Endothelial cell of umbilical vein (primary cell): ENCODE measurements around the gene CT45A6.
"Not testable (repeated sequence)": the region's sequence is repeated elsewhere in the genome, so short reads cannot be mapped to it uniquely, and the experiment has no call there.

Experiments
- CTCF ChIP-seq, 2 donors: IDR thresholded peaks; 1 replicate in 1 of 2; 2 replicates in 1 of 2; pipeline ENCODE4 v1.5.1; 2011; ENCODE audit warnings: low read length in 2 of 2, mild to moderate bottlenecking in 2 of 2, moderate library complexity in 2 of 2, control low read depth in 1 of 2, inconsistent platforms in 1 of 2, low read depth in 1 of 2; ENCODE audit not compliant: insufficient read depth in 1 of 2; ENCODE audit errors: extremely low read depth in 1 of 2
- EZH2 ChIP-seq: IDR thresholded peaks from 2 replicates; pipeline ENCODE4 v1.6.1; 2012; ENCODE audit warnings: borderline replicate concordance, low read depth, mild to moderate bottlenecking, moderate library complexity, low read length, inconsistent platforms; ENCODE audit not compliant: severe bottlenecking
- GATA2 ChIP-seq: IDR thresholded peaks from 2 replicates; pipeline ENCODE4 v1.7.0; 2011; ENCODE audit warnings: low read depth, mild to moderate bottlenecking, moderate library complexity, mixed read lengths, low read length; ENCODE audit not compliant: insufficient read length, insufficient read depth
- JUN ChIP-seq: IDR thresholded peaks from 2 replicates; pipeline ENCODE4 v1.6.1; 2011; ENCODE audit warnings: borderline replicate concordance, low read depth; ENCODE audit not compliant: insufficient read length, insufficient read depth
- POLR2AphosphoS5 ChIP-seq: IDR thresholded peaks from 2 replicates; pipeline ENCODE4 v1.6.1; 2012; ENCODE audit warnings: low read depth, mild to moderate bottlenecking, control low read depth, low read length, moderate library complexity; ENCODE audit not compliant: insufficient read depth

GRCh38 chrX:135744739-135745138 is 57.8 kb downstream of the CT45A6 start:
- not testable (repeated sequence) for TF ChIP-seq EZH2; CTCF (IDR thresholded peaks at IDR 0.05; ENCODE audit: extremely low read depth in 1 of 2, insufficient read depth in 1 of 2, low read depth in 1 of 2, low read length in 2 of 2); JUN; GATA2; POLR2AphosphoS5
